Transverse colon (tissue), 4 donors: ENCODE results near the gene RNF113B.

Experiments used
- EP300 ChIP-seq: sonication (generic); formaldehyde crosslinking; IDR thresholded peaks from one replicate; pipeline ENCODE4 v1.6.1; 2017; ENCODE audit warnings: antibody characterized with exemption, low read depth
- POLR2A ChIP-seq: fragments of 450-650 bp; IDR thresholded peaks from one replicate; pipeline ENCODE4 v1.6.1; 2016; ENCODE audit warnings: antibody characterized with exemption, mild to moderate bottlenecking, moderate library complexity
- POLR2AphosphoS5 ChIP-seq, 3 donors: sonication (generic); formaldehyde crosslinking; IDR thresholded peaks; one replicate each; pipeline ENCODE4 v1.6.1; 2016; ENCODE audit warnings: antibody characterized with exemption in 3 of 3
- TF ChIP-seq, protein P1 (sequence below), 5 experiments: fragments of 200-600 bp in 3 of 5; fragments of 450-650 bp in 2 of 5; sonication (generic) in 3 of 5; IDR thresholded peaks; 1 replicate in 2 of 5; 2 replicates in 3 of 5; pipeline ENCODE4 v1.5.1; 2016 to 2017; ENCODE audit warnings: antibody characterized with exemption in 5 of 5, inconsistent platforms in 3 of 5, mild to moderate bottlenecking in 2 of 5, moderate library complexity in 1 of 5

DNA sequence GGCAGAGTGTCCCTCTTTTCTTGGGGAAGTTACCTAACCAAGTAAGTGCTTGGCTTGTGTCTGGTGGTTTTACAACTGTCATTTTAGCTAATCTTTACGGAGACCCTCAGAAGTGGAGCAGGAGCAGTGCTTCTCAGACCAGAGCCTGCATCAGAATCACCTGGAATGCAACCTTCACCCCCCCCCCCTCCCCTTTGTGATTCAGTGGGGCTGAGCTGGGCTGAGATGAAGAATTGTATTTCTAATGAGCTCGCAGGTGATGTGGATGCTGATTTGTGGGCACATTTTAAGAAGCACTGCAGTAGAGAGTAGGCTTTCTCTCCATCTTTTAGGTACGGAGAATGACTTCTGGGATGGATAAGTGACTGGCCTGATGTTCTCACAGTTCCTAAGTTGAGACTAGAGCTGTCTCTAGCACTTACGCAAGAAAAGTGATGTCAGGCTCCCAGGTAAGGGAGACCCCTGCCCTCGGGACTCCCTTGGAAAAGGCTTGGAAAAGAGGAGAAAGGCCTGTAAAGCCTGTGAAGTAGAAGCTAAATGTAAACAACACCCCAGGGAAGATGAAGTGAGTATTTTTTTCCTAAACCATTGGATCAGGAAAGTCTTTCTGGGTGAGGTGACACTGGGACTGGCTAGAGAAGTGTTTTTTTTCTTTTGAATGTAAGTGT, 23.3 kb upstream of the RNF113B start:
- TF ChIP-seq POLR2A (no peak), EP300 (no peak), POLR2AphosphoS5 (IDR thresholded peaks at IDR 0.05) (no peak)
- TF ChIP-seq, protein P1, sequence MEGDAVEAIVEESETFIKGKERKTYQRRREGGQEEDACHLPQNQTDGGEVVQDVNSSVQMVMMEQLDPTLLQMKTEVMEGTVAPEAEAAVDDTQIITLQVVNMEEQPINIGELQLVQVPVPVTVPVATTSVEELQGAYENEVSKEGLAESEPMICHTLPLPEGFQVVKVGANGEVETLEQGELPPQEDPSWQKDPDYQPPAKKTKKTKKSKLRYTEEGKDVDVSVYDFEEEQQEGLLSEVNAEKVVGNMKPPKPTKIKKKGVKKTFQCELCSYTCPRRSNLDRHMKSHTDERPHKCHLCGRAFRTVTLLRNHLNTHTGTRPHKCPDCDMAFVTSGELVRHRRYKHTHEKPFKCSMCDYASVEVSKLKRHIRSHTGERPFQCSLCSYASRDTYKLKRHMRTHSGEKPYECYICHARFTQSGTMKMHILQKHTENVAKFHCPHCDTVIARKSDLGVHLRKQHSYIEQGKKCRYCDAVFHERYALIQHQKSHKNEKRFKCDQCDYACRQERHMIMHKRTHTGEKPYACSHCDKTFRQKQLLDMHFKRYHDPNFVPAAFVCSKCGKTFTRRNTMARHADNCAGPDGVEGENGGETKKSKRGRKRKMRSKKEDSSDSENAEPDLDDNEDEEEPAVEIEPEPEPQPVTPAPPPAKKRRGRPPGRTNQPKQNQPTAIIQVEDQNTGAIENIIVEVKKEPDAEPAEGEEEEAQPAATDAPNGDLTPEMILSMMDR (IDR thresholded peaks at IDR 0.05), result no peak
